Brain microvascular endothelial cell (primary cell): ENCODE measurements around the gene AGBL1.

Experiments used
- DNase-seq: peaks from one replicate; pipeline ENCODE4 v3.0.0-alpha.2; 2020
- H3K27ac ChIP-seq: fragments of 250-450 bp; sonication (Bioruptor Pico); 2 replicates; pipeline ENCODE4 v1.5.1; 2020; ENCODE audit warnings: mild to moderate bottlenecking, moderate library complexity
- H3K27me3 ChIP-seq: fragments of 250-450 bp; sonication (Bioruptor Pico); replicated peaks from 2 replicates; pipeline ENCODE4 v1.5.1; 2020; ENCODE audit warnings: mild to moderate bottlenecking
- H3K36me3 ChIP-seq: fragments of 250-450 bp; sonication (Bioruptor Pico); replicated peaks from 2 replicates; pipeline ENCODE4 v1.5.1; 2020; ENCODE audit warnings: mild to moderate bottlenecking
- H3K4me3 ChIP-seq: 2 replicates; pipeline ENCODE4 v1.5.1; 2011; ENCODE audit warnings: low read depth, mild to moderate bottlenecking, control low read depth, low read length, moderate library complexity
- CTCF ChIP-seq: IDR thresholded peaks from 2 replicates; pipeline ENCODE4 v1.5.1; 2011; ENCODE audit warnings: low read depth, mild to moderate bottlenecking, moderate library complexity, low read length, control low read depth, inconsistent platforms; ENCODE audit errors: missing control alignments
- in situ Hi-C: cut with HindIII; loops from 2 replicates; pipeline ENCODE4 v1.10.0; 2017; ENCODE audit warnings: low sequenced_read_pairs, low pct_ligation_motif_present

AGBL1 gene

GRCh38 chr15:86634146-86634545 lies 554.5 kb downstream of the AGBL1 start:
- Histone ChIP-seq H3K27ac (no peak overlapping the region), H3K27me3 (no peaks in the 10 kb centered on the region), H3K4me3 (no peak overlapping the region), H3K36me3 (no peaks in the 10 kb centered on the region)
- TF ChIP-seq CTCF = no peak
- in situ Hi-C loops = no loop called here
- DNase-seq = no peak

DNA sequence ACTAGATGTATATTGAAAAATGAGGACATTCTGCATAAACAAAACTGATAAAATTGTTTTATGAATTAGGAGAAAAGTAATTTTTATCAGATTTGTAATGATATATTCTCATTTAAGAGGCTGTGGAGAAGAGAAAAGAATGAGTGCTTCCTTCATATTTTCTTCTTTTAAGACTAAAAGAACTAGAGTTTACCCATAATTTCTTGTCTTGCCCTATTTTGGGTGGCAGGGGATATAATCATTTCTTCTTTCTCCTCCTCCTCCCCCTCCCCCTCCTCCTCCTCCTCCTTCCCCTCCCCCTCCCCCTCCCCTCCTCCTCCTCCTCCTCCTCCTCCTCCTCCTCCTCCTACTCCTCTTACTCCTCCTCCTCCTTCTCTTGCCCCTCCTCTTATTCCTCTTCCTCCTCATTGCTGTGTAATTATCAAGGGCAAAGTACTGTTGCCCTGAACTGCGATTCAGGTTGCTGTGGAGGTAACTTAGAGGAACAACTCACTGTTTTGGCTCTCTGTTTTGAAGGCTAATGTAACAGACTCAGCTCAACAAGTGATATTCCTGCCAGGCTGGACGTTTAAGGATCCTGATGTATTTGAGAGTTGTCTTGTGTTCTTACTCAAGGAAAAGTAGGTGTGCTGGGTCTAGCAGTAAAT lies 555.4 kb downstream of the AGBL1 start:
- no peak for DNase-seq
- no peak for TF ChIP-seq CTCF
- Histone ChIP-seq H3K27me3 (no peaks in the 10 kb centered on the region), H3K36me3 (no peaks in the 10 kb centered on the region), H3K4me3 (no peak overlapping the region), H3K27ac (no peak overlapping the region)
- in situ Hi-C loops = no loop called here

DNA sequence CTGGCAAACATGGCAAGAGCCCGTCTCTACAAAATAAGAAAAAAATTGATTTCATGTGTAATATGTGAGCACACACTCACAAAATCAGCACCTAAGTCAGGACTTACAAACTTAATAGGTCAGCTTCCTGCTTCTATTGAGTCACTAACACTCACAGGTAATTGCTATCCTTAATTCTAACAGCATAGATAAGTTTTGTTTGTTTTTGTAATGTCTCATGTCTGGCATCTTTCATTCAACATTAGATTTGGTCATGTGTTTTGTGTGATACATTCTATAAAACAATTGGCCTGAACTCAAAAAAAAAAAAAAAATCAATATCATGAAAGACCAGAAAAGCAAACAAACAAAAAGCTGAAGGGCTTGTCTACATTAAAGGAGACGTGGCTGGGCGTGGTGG lies 564.7 kb downstream of the AGBL1 start:
- no peaks in the 10 kb centered on the region for H3K27me3 ChIP-seq
- in situ Hi-C loops = no loop called here
- no peak for TF ChIP-seq CTCF

GRCh38 chr15:86645925-86646500 lies 566.3 kb downstream of the AGBL1 start:
- Histone ChIP-seq H3K27ac (no peak overlapping the region), H3K36me3 (no peaks in the 10 kb centered on the region), H3K4me3 (no peak overlapping the region), H3K27me3 (no peaks in the 10 kb centered on the region)
- in situ Hi-C loops = no loop called here
- no peak for TF ChIP-seq CTCF
- DNase-seq = no peak

More for the DNA sequence above, 564.7 kb downstream of the AGBL1 start:
- Histone ChIP-seq H3K4me3 (no peak overlapping the region), H3K36me3 (no peaks in the 10 kb centered on the region), H3K27ac (no peak overlapping the region)
- DNase-seq = no peak

- TF ChIP-seq CTCF = no peak
- H3K4me3 ChIP-seq = no peak overlapping the region
- DNase-seq = no peak
- H3K27me3 ChIP-seq = no peaks in the 10 kb centered on the region
- in situ Hi-C loops = no loop called here
- H3K27ac ChIP-seq = no peak overlapping the region
- no peaks in the 10 kb centered on the region for H3K36me3 ChIP-seq
Measured at GRCh38 chr15:86647810-86648440, 568.3 kb downstream of the AGBL1 start.
